Right lung (tissue), 5 donors: ENCODE results near the gene RHBDL1. TPM values are rescaled to one million over a fixed set of nuclear protein-coding genes. Genes with fewer than 3 reads are reported as not detected.
"Not testable (repeated sequence)": the region's sequence is repeated elsewhere in the genome, so short reads cannot be mapped to it uniquely, and the experiment has no call there.

ENCODE experiments used
- DNase-seq, 2 donors: peaks; one replicate each; pipeline ENCODE4 v3.0.0-alpha.2; 2013
- polyA plus RNA-seq, 5 donors: library from polyadenylated mRNA; unstranded; fragments of 120-200 nt; gene quantifications; one replicate each; pipeline versions ENCODE4 v1.2.1 to v1.2.3, GENCODE V29; 2013; ENCODE audit warnings: inconsistent platforms in 1 of 5, low replicate concordance in 1 of 5; ENCODE audit not compliant: insufficient read length in 5 of 5, insufficient read depth in 1 of 5

RHBDL1 gene
- polyA plus RNA-seq, 5 donors: 0.38 to 1.8 (median 0.81) TPM

GRCh38 chr16:684961-685696, 9.7 kb downstream of the RHBDL1 start:
- DNase-seq: no peak

GRCh38 chr16:685967-686366, 10.5 kb downstream of the RHBDL1 start:
- no peak for DNase-seq

GRCh38 chr16:686459-687260, 11.2 kb downstream of the RHBDL1 start:
- no peak for DNase-seq

- no peak for DNase-seq
Measured at GRCh38 chr16:687499-687898, 12.0 kb downstream of the RHBDL1 start.

DNA sequence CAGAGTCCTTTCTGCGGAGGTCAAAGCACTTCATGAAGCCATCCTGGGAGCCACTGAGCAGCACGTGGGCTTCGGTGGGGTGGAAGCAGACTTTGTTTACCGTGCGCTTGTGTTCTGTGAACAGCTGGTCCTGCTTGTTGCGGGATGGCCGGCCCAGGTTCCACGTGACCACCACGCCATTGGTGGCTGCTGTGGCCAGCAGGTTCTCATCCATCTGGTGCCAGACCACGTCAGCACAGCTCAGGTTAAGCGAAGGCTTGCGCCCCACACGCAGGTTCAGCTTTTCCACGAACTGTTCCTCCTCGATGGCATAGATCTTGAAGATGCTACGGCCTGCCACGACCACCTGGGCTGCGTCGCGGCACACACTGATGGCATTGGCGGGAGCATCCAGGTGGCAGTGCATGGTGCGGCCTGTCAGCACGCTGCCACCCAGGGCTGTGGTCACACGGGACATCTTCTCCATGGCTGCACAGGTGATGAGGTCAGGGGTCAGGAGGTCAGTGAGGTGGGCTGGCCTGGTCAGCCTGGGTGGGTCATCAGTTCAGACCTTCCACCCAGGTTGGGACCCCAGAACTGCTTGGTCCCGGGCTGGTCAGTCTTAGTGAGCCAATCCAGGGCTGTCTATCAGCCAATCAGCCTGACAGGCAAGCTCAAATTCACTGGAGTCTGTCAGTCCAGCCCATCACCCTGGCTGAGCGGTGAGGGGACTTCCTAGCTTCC, 13.9 kb downstream of the RHBDL1 start:
- no peak for DNase-seq

DNA sequence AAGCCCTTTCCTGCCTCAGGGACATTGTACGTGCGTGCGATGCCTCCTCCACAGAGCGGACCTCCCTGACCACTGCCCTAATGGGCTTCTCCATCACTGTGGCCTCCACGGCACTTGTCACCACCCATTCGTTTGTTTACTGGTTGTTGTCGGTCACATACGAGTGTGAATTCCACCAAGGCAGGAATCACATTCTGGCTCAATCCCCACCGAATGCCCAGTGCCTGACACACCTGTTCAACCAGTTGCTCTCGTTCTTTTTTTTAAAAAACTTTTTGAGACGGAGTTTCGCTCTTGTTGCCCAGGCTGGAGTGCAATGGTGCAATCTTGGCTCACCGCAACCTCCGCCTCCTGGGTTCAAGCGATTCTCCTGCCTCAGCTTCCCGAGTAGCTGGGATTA, 15.8 kb downstream of the RHBDL1 start:
- DNase-seq: not testable (repeated sequence)

- no peak for DNase-seq
Measured at GRCh38 chr16:692356-693108, 17.1 kb downstream of the RHBDL1 start.

GRCh38 chr16:693364-693763, 17.9 kb downstream of the RHBDL1 start:
- DNase-seq: no peak

DNA sequence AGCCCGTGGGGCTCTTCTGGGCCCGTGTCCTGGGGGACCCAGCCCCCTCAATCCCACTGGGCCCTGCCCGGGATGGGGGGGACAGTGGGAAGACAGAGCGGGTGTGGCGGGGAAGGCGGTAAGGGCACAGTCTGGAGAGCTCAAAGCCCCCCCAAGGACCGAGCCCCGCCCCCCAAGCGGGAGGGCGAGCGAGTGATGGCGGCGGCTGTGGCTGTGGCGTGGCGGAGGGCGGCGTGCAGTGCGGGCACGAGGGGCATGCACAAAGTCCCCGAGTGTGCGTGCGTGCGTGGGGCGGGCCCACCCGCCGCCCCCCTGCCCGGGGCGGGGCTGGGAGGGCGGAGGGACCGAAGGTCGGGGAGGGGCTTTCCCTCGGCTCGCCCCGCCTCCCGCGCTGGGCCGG, 18.3 kb downstream of the RHBDL1 start:
- DNase-seq: no peak

- DNase-seq: no peak
Measured at GRCh38 chr16:694187-694862, 18.9 kb downstream of the RHBDL1 start.

GRCh38 chr16:694863-695354, 19.4 kb downstream of the RHBDL1 start:
- DNase-seq: no peak

DNA sequence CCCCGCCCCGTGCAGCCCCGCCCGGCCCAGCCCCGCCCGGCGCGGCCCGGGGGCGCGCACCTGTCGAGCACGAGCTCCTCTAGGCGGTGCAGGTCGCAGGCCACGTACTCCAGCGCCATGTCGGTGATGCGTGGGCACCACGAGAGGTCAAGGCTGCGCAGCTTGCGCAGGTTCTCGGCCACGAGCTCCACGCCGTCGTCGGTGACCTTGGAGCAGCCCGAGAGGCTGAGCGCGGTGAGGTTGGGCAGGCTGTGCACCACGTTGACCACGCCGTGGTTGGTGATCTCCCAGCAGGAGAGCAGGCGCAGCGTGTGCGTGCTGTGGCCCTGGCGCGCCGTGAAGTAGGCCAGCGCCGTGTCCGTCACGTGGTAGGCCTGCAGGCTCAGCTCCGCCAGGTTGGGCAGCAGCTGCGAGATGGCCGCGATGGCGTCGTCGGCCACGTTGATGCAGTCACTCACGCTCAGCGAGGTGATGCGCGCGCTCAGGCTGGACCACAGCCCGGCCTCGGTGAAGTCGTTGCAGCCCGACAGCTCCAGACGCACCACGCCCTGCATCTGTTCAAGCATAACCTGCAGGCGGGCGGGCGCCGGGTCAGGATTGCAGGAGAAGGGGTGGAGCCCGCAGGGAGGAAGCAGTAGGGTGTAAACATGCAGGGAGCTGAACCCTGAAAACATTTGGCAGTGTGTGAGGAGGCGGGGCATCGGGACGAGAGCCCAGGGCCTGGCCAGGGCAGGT, 20.1 kb downstream of the RHBDL1 start:
- no peak for DNase-seq

DNA sequence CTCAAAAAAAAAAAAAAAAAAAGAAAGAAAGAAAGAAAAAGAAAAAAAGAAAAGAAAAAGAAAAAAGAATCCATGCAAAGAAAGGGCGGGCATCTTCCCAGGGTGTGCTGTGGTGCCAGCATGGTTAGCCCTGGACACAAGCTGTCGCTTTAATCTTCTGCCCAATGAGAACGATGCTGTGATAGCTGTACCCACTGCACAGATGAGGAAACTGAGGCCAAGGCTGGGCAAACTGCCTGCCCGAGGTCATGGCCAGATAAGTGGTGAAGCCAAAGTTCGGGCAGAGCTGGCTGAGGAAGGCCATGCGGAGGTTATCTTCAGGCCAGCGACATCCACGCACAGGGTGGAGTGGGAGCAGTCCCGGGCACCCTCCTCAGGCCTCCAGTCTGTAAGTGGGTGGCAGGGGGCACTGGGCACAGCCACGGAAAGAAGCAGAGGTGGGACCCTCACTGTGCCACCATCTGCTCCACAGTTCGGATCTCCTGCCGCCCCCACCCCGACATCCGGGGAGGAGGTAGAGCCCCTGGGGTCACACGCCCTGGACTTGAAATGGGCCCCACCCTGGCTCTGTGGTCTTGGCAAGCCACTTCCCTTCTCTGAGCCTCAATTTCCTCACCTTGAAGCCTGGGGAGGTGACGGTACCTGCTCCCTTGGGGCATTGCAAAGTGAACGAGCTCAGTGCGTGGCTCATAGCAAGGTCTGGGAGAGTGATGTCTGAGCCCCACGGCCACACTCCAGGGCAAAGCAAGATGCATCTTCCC, 23.6 kb downstream of the RHBDL1 start:
- DNase-seq: no peak

- DNase-seq: no peak
Measured at GRCh38 chr16:700684-701584, 25.5 kb downstream of the RHBDL1 start.

DNA sequence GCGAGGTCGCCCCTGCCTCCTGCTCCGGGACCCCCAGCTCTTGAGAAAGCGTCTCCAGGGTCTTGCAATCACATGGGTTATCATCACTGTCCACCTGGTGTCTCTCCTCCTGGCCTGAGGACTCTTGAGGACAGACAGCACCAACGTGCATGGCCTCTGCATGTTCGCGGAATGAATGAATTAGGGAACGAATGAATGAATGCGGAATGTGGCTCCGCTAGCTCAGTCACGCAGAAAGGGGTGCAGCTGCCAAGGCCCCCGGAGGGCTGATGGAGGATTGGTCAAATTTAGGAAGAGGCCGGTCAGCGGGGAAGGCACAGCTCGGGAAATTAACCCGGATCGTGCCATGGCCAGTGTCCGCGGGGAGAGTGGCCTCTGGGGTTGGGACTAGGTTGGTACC, 26.9 kb downstream of the RHBDL1 start:
- no peak for DNase-seq

GRCh38 chr16:703406-703805, 27.9 kb downstream of the RHBDL1 start:
- no peak for DNase-seq

DNA sequence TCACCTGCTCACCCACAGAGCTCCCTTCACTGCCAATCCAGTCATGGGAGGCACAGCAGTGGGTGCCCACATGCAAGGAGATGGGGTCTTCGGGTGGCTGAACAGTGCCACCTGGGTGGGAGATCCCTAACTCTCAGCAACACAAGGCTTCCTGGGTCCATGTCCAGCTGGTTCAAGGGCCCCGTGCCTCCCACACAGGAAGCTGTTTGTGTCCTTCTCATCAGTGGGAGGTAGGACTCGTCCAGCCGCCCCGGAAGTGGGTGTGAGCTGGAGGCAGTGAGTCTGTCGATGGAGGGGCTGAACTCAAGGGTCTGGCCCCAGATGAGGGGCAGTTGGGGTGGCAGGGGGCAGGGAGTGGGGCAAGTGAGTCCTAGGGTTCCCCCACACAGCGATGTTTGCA, 28.6 kb downstream of the RHBDL1 start:
- no peak for DNase-seq
